Liver (tissue), 9 donors: Measurements from ENCODE around the gene CROCC2. TPM values are rescaled to one million over a fixed set of nuclear protein-coding genes. Genes with fewer than 3 reads are reported as not detected.

Experiments
- DNase-seq: peaks from one replicate; pipeline ENCODE4 v3.0.0-alpha.2; 2017; ENCODE audit warnings: low spot score
- H3K27ac ChIP-seq, 2 donors: one replicate each; pipeline ENCODE4 v1.7.0; 2013; ENCODE audit warnings: inconsistent platforms in 2 of 2, low read length in 2 of 2, control low read depth in 1 of 2, low read depth in 1 of 2, mild to moderate bottlenecking in 1 of 2
- H3K27me3 ChIP-seq, 4 donors: one replicate each; pipeline versions ENCODE4 v1.6.1 to v1.7.0; 2013; ENCODE audit warnings: low read length in 3 of 4, inconsistent platforms in 1 of 4, mild to moderate bottlenecking in 1 of 4, moderate library complexity in 1 of 4; ENCODE audit not compliant: control insufficient read depth in 4 of 4, insufficient read depth in 4 of 4
- H3K36me3 ChIP-seq, 4 donors: one replicate each; pipeline versions ENCODE4 v1.6.1 to v1.7.0; 2013; ENCODE audit warnings: low read length in 3 of 4, mild to moderate bottlenecking in 3 of 4, low read depth in 1 of 4, moderate library complexity in 1 of 4; ENCODE audit not compliant: control insufficient read depth in 4 of 4, insufficient read depth in 3 of 4
- H3K4me1 ChIP-seq, 4 donors: one replicate each; pipeline versions ENCODE4 v1.6.1 to v1.7.0; 2013; ENCODE audit warnings: low read length in 3 of 4, mild to moderate bottlenecking in 3 of 4, moderate library complexity in 1 of 4; ENCODE audit not compliant: control insufficient read depth in 4 of 4, insufficient read depth in 4 of 4
- H3K4me3 ChIP-seq, 3 donors: one replicate each; pipeline versions ENCODE4 v1.6.1 to v1.7.0; 2013; ENCODE audit warnings: low read length in 3 of 3, control low read depth in 1 of 3, low read depth in 1 of 3, mild to moderate bottlenecking in 1 of 3
- H3K9ac ChIP-seq, 2 donors: one replicate each; pipeline ENCODE4 v1.7.0; 2013; ENCODE audit warnings: low read length in 2 of 2, mild to moderate bottlenecking in 2 of 2, moderate library complexity in 2 of 2, control low read depth in 1 of 2, low read depth in 1 of 2
- H3K9me3 ChIP-seq, 4 donors: one replicate each; pipeline versions ENCODE4 v1.6.1 to v1.7.0; 2013; ENCODE audit warnings: low read length in 3 of 4; ENCODE audit not compliant: control insufficient read depth in 4 of 4
- ATF3 ChIP-seq: IDR thresholded peaks from 2 replicates; pipeline ENCODE4 v1.6.1; 2016; ENCODE audit warnings: antibody characterized with exemption
- CTCF ChIP-seq: fragments of 150-350 bp; IDR thresholded peaks from 2 replicates; pipeline ENCODE4 v1.5.1; 2017; ENCODE audit warnings: improper control_type of control experiment, low read depth, low read length; ENCODE audit not compliant: missing input control
- EGR1 ChIP-seq, 2 donors: IDR thresholded peaks; 2 replicates each; pipeline ENCODE4 v1.6.1; 2016 to 2018; ENCODE audit warnings: antibody characterized with exemption in 2 of 2, low read depth in 2 of 2
- FOXA1 ChIP-seq: IDR thresholded peaks from 2 replicates; pipeline ENCODE4 v1.6.1; 2016; ENCODE audit warnings: antibody characterized with exemption
- FOXA2 ChIP-seq: IDR thresholded peaks from 2 replicates; pipeline ENCODE4 v1.6.1; 2016; ENCODE audit warnings: antibody characterized with exemption
- GABPA ChIP-seq, 2 donors: IDR thresholded peaks in 1 of 2; conservative IDR thresholded peaks in 1 of 2; 2 replicates each; pipeline ENCODE4 v1.6.1; 2016; ENCODE audit warnings: antibody characterized with exemption in 2 of 2, mild to moderate bottlenecking in 1 of 2, moderate library complexity in 1 of 2
- HNF4G ChIP-seq: IDR thresholded peaks from 2 replicates; pipeline ENCODE4 v1.6.1; 2016; ENCODE audit warnings: antibody characterized with exemption
- JUND ChIP-seq, 2 donors: IDR thresholded peaks; 2 replicates each; pipeline ENCODE4 v1.6.1; 2016; ENCODE audit warnings: antibody characterized with exemption in 2 of 2
- MAX ChIP-seq: IDR thresholded peaks from 2 replicates; pipeline ENCODE4 v1.6.1; 2016; ENCODE audit warnings: antibody characterized with exemption
- NR2F2 ChIP-seq: IDR thresholded peaks from 2 replicates; pipeline ENCODE4 v1.6.1; 2016; ENCODE audit warnings: antibody characterized with exemption
- RAD21 ChIP-seq, 2 donors: IDR thresholded peaks; 2 replicates each; pipeline ENCODE4 v1.6.1; 2016; ENCODE audit warnings: antibody characterized with exemption in 2 of 2, mild to moderate bottlenecking in 2 of 2
- REST ChIP-seq: IDR thresholded peaks from 2 replicates; pipeline ENCODE4 v1.6.1; 2016; ENCODE audit warnings: antibody characterized with exemption, mild to moderate bottlenecking
- RXRA ChIP-seq, 2 donors: IDR thresholded peaks; 2 replicates each; pipeline ENCODE4 v1.6.1; 2017 to 2018; ENCODE audit warnings: antibody characterized with exemption in 2 of 2, mild to moderate bottlenecking in 1 of 2
- SP1 ChIP-seq: IDR thresholded peaks from 2 replicates; pipeline ENCODE4 v1.6.1; 2018; ENCODE audit warnings: antibody characterized with exemption, mild to moderate bottlenecking
- TAF1 ChIP-seq: conservative IDR thresholded peaks from 2 replicates; pipeline ENCODE4 v1.6.1; 2016; ENCODE audit warnings: antibody characterized with exemption, mild to moderate bottlenecking
- YY1 ChIP-seq: IDR thresholded peaks from 2 replicates; pipeline ENCODE4 v1.6.1; 2016; ENCODE audit warnings: antibody characterized with exemption, mild to moderate bottlenecking
- ZBTB33 ChIP-seq: IDR thresholded peaks from 2 replicates; pipeline ENCODE4 v1.6.1; 2016; ENCODE audit warnings: antibody characterized with exemption
- WGBS: extraction: QIAGEN DNeasy Blood & Tissue Kit; methylation state at CpG from one replicate; pipeline ENCODE4 v1.1.7; 2013; 5-methylcytosine and 5-hydroxymethylcytosine counted together
- polyA plus RNA-seq, 2 donors: library from polyadenylated mRNA; stranded (reverse) in 1 of 2; unstranded in 1 of 2; fragments of 200-250 nt in 1 of 2; fragments of >200 nt in 1 of 2; fragmentation: Nextera tagmentation in 1 of 2; extraction: Ambion mirVana in 1 of 2; gene quantifications; one replicate each; pipeline versions ENCODE4 v1.2.1 to v1.2.3, GENCODE V29; 2013 to 2015
- total RNA-seq, 2 donors: library from RNA; depleted of rRNA; stranded (reverse); fragments of >200 nt; gene quantifications; one replicate each; pipeline ENCODE4 v1.2.3, GENCODE V29; 2014
- donor health status: healthy.
- donor health status: healthy.
- donor health status: healthy.
- donor health status: healthy.
- donor health status: healthy.

Gene CROCC2
- total and polyA plus RNA-seq, 4 donors: under 0.01 to 0.13 (median 0.05) TPM

- no peak overlapping the region for H3K27ac ChIP-seq
- 96% methylated on average over 2 of the region's 2 CpGs for WGBS
- H3K4me1 ChIP-seq: peaks cover 2 to 25% (median 6%) of the 10 kb centered on the region in 4 donors
- H3K9ac ChIP-seq: no peak overlapping the region
- peaks cover 5 to 10% (median 8%) of the 10 kb centered on the region in 4 donors for H3K9me3 ChIP-seq
- TF ChIP-seq RXRA (IDR thresholded peaks at IDR 0.05) (no peak), YY1 (no peak), CTCF (no peak), MAX (no peak), EGR1 (IDR thresholded peaks at IDR 0.05; ENCODE audit: low read depth in 2 of 2) (no peak), SP1 (no peak), ZBTB33 (no peak), JUND (IDR thresholded peaks at IDR 0.05) (no peak), HNF4G (no peak), FOXA1 (no peak), TAF1 (no peak), REST (no peak), RAD21 (IDR thresholded peaks at IDR 0.05) (no peak), GABPA (IDR thresholded peaks at IDR 0.05 in 1 of 2, conservative IDR thresholded peaks at IDR 0.05 in 1 of 2) (no peak), ATF3 (no peak)
- H3K36me3 ChIP-seq: peaks cover 0 to 9% (median 4%) of the 10 kb centered on the region in 4 donors
- H3K4me3 ChIP-seq: no peak overlapping the region
- H3K27me3 ChIP-seq: no peaks in the 10 kb centered on the region
- no peak for DNase-seq
Measured at GRCh38 chr2:241005569-241005968, 99.4 kb downstream of the CROCC2 start.

- H3K4me1 ChIP-seq: peaks cover 2 to 18% (median 3%) of the 10 kb centered on the region in 4 donors
- H3K36me3 ChIP-seq: peaks cover 0 to 9% (median 4%) of the 10 kb centered on the region in 4 donors
- peaks cover 5 to 10% (median 8%) of the 10 kb centered on the region in 4 donors for H3K9me3 ChIP-seq
- no peak for DNase-seq
- no peaks in the 10 kb centered on the region for H3K27me3 ChIP-seq
- H3K4me3 ChIP-seq: no peak overlapping the region
- H3K9ac ChIP-seq: no peak overlapping the region
- 86% methylated on average over 3 of the region's 3 CpGs for WGBS
- H3K27ac ChIP-seq: no peak overlapping the region
- TF ChIP-seq NR2F2: no peak
- TF ChIP-seq ATF3: no peak
- TF ChIP-seq RXRA (IDR thresholded peaks at IDR 0.05): no peak
- TF ChIP-seq FOXA2: no peak
Measured at GRCh38 chr2:241006412-241006811, 100.3 kb downstream of the CROCC2 start.
